HEK293 (cell line): ENCODE results near the gene SAFB.

Experiments used
- CTCF ChIA-PET: fragments of 350-600 bp; formaldehyde crosslinking; extraction: SDS; loops from one replicate; lab custom pipeline; 2021; ENCODE audit warnings: antibody characterized with exemption; lab: Yijun Ruan, JAX
- POLR2A ChIA-PET: fragments of 300-600 bp; formaldehyde crosslinking; extraction: SDS; loops from one replicate; lab custom pipeline; 2020; ENCODE audit warnings: antibody characterized with exemption, inconsistent platforms; lab: Yijun Ruan, JAX
- H3K27ac ChIP-seq: fragments of 200-500 bp; sonication (Bioruptor generic); 2 replicates; pipeline ENCODE4 v1.5.1; 2014; ENCODE audit warnings: low read depth, low read length, control low read depth, inconsistent platforms; ENCODE audit errors: extremely low read depth
- H3K36me3 ChIP-seq, 2 experiments: fragments of 200-500 bp in 1 of 2; sonication (Bioruptor generic) in 1 of 2; 1 replicate in 1 of 2; 2 replicates in 1 of 2; pipeline ENCODE4 v1.5.1; 2014 to 2017; ENCODE audit warnings: inconsistent platforms in 2 of 2, low read length in 2 of 2; ENCODE audit not compliant: control insufficient read depth in 2 of 2, insufficient read depth in 1 of 2
- H3K4me1 ChIP-seq: fragments of 200-500 bp; sonication (Bioruptor generic); 2 replicates; pipeline ENCODE4 v1.5.1; 2014; ENCODE audit warnings: mild to moderate bottlenecking, low read length, inconsistent platforms; ENCODE audit not compliant: control insufficient read depth, insufficient read depth
- H3K4me3 ChIP-seq: 2 replicates; pipeline ENCODE4 v1.5.1; 2011; ENCODE audit warnings: low read depth, mild to moderate bottlenecking, control low read depth, low read length, moderate library complexity
- H3K9me3 ChIP-seq: fragments of 200-500 bp; sonication (Bioruptor generic); 2 replicates; pipeline ENCODE4 v1.5.1; 2014; ENCODE audit warnings: low read depth, low read length, inconsistent platforms; ENCODE audit not compliant: control insufficient read depth, insufficient read depth
- EGR2 ChIP-seq: fragments of 450-650 bp; formaldehyde crosslinking; IDR thresholded peaks from 2 replicates; pipeline ENCODE4 v1.5.1; 2016; ENCODE audit warnings: low read depth, missing biosample characterization, missing genetic modification characterization
- FEZF1 ChIP-seq: fragments of 450-650 bp; formaldehyde crosslinking; IDR thresholded peaks from 2 replicates; pipeline ENCODE4 v1.5.1; 2016; ENCODE audit warnings: missing biosample characterization, missing genetic modification characterization
- GFI1B ChIP-seq: fragments of 450-650 bp; formaldehyde crosslinking; IDR thresholded peaks from 2 replicates; pipeline ENCODE4 v1.5.1; 2016; ENCODE audit warnings: missing biosample characterization, missing genetic modification characterization
- KLF16 ChIP-seq: fragments of 450-650 bp; formaldehyde crosslinking; IDR thresholded peaks from 2 replicates; pipeline ENCODE4 v1.5.1; 2017; ENCODE audit warnings: missing biosample characterization, missing genetic modification characterization
- KLF8 ChIP-seq: fragments of 450-650 bp; formaldehyde crosslinking; IDR thresholded peaks from 2 replicates; pipeline ENCODE4 v1.5.1; 2016; ENCODE audit warnings: missing biosample characterization, missing genetic modification characterization
- MZF1 ChIP-seq: fragments of 450-650 bp; formaldehyde crosslinking; IDR thresholded peaks from 2 replicates; pipeline ENCODE4 v1.5.1; 2017; ENCODE audit warnings: missing biosample characterization, missing genetic modification characterization, borderline replicate concordance
- YY1 ChIP-seq: fragments of 450-650 bp; formaldehyde crosslinking; IDR thresholded peaks from 2 replicates; pipeline ENCODE4 v1.5.1; 2018; ENCODE audit warnings: missing biosample characterization, missing genetic modification characterization
- ZFP69B ChIP-seq: fragments of 450-650 bp; formaldehyde crosslinking; IDR thresholded peaks from 2 replicates; pipeline ENCODE4 v1.5.1; 2016; ENCODE audit warnings: missing biosample characterization, missing genetic modification characterization
- ZNF140 ChIP-seq: fragments of 450-650 bp; formaldehyde crosslinking; IDR thresholded peaks from 2 replicates; pipeline ENCODE4 v1.5.1; 2016; ENCODE audit warnings: missing biosample characterization, missing genetic modification characterization
- ZNF184 ChIP-seq: fragments of 450-650 bp; IDR thresholded peaks from 2 replicates; pipeline ENCODE4 v1.5.1; 2018; ENCODE audit warnings: missing biosample characterization, mild to moderate bottlenecking, missing genetic modification characterization
- ZNF2 ChIP-seq: fragments of 450-650 bp; formaldehyde crosslinking; IDR thresholded peaks from 2 replicates; pipeline ENCODE4 v1.5.1; 2016; ENCODE audit warnings: missing biosample characterization, missing genetic modification characterization
- ZNF341 ChIP-seq: fragments of 450-650 bp; formaldehyde crosslinking; IDR thresholded peaks from 2 replicates; pipeline ENCODE4; 2016; ENCODE audit warnings: low read depth, missing biosample characterization, missing genetic modification characterization
- ZNF37A ChIP-seq: fragments of 450-650 bp; IDR thresholded peaks from 2 replicates; pipeline ENCODE4 v1.5.1; 2018; ENCODE audit warnings: missing biosample characterization, missing genetic modification characterization
- ZNF416 ChIP-seq: fragments of 450-650 bp; formaldehyde crosslinking; IDR thresholded peaks from 2 replicates; pipeline ENCODE4 v1.5.1; 2016; ENCODE audit warnings: missing biosample characterization, missing genetic modification characterization
- ZNF585B ChIP-seq: fragments of 450-650 bp; formaldehyde crosslinking; IDR thresholded peaks from 2 replicates; pipeline ENCODE4 v1.5.1; 2016; ENCODE audit warnings: missing biosample characterization, missing genetic modification characterization
- ZNF610 ChIP-seq: fragments of 450-650 bp; formaldehyde crosslinking; IDR thresholded peaks from 2 replicates; pipeline ENCODE4 v1.5.1; 2016; ENCODE audit warnings: missing biosample characterization, missing genetic modification characterization, borderline replicate concordance
- ZNF658 ChIP-seq: fragments of 450-650 bp; formaldehyde crosslinking; IDR thresholded peaks from 2 replicates; pipeline ENCODE4; 2016; ENCODE audit warnings: missing biosample characterization, missing genetic modification characterization
- ZNF660 ChIP-seq: fragments of 450-650 bp; IDR thresholded peaks from 2 replicates; pipeline ENCODE4 v1.5.1; 2018; ENCODE audit warnings: missing biosample characterization, mild to moderate bottlenecking, missing genetic modification characterization
- ZNF776 ChIP-seq: fragments of 450-650 bp; formaldehyde crosslinking; IDR thresholded peaks from 2 replicates; pipeline ENCODE4 v1.5.0; 2017; ENCODE audit warnings: missing biosample characterization, missing genetic modification characterization, borderline replicate concordance
- ZNF843 ChIP-seq: fragments of 450-650 bp; formaldehyde crosslinking; IDR thresholded peaks from 2 replicates; pipeline ENCODE4 v1.5.1; 2016; ENCODE audit warnings: missing biosample characterization, missing genetic modification characterization
- TF ChIP-seq, protein P1 (sequence below): fragments of 450-650 bp; formaldehyde crosslinking; IDR thresholded peaks from 2 replicates; pipeline ENCODE4 v1.5.0; 2017; ENCODE audit warnings: missing biosample characterization, missing genetic modification characterization, borderline replicate concordance
- TF ChIP-seq, protein P2 (sequence below): fragments of 450-650 bp; formaldehyde crosslinking; optimal IDR thresholded peaks from 2 replicates; pipeline ENCODE3; 2016; ENCODE audit warnings: missing biosample characterization, mild to moderate bottlenecking, missing genetic modification characterization
- TF ChIP-seq, protein P3 (sequence below): fragments of 450-650 bp; formaldehyde crosslinking; IDR thresholded peaks from 2 replicates; pipeline ENCODE4 v1.5.1; 2016; ENCODE audit warnings: missing biosample characterization, missing genetic modification characterization, borderline replicate concordance
- TF ChIP-seq, protein P4 (sequence below): fragments of 450-650 bp; formaldehyde crosslinking; IDR thresholded peaks from 2 replicates; pipeline ENCODE4 v1.5.1; 2016; ENCODE audit warnings: missing biosample characterization, missing genetic modification characterization

SAFB gene

DNA sequence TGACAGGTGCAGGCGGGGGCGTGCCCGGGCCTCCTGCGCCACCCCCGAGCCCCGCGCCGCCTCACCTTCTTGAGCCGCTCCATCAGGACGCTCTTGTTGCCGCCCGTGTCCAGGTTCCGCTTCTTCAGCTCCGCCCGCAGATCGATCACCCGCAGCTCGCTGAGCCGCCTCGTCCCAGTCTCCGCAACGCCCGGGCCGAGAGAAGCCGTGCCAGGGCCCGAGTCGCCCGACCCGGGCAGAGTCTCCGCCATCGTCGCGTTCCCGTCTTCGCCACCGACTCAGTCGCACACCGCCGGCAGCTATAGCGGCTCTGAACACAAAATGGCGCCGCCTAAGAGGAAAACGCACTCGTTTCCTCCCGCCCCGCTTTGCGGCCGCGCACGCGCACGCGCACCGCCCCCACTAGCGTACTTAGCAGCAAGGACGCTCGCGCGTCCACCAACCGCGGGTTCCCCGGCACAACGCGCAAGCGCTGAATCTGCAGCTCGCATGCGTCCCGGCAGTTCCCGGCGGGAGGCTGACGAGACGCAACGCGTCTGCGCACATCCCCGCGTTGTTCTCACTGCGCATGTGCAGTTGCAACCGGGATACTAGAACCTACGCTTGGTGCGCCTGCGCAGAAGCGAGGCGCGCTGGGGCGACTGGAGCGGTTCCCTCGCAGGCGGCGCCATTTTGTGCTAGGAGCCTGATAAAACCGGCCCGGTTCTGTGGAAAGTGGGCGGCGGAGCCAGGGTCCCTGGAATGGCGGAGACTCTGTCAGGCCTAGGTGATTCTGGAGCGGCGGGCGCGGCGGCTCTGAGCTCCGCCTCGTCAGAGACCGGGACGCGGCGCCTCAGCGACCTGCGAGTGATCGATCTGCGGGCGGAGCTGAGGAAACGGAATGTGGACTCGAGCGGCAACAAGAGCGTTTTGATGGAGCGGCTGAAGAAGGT, at the start of gene SAFB, which contains the start of gene SAFB2:
Gene SAFB, plus strand, starts transcription at position 619 of the 932 bp plus-strand sequence. Its CDS starts 123 bp downstream, at position 742.
Gene SAFB2, minus strand, starts transcription at position 312 of the 932 bp plus-strand sequence. Its CDS starts 61 bp downstream, at position 251.
- Histone ChIP-seq H3K9me3 (no peaks in the 10 kb centered on the region), H3K4me1 (peaks cover 18% of the 10 kb centered on the region), H3K36me3 (peaks cover 26 to 74% of the 10 kb centered on the region in 2 experiments), H3K27ac (peak within 1 kb of the TSS; percentile 89), H3K4me3 (peak within 1 kb of the TSS; percentile 93)
- ChIA-PET CTCF (interaction anchor here (0.6 to 1.0 kb wide), 4 partner anchors 10 to 209 kb away, joined by 3 to 6 read pairs (median 4); no protein-coding TSS in a partner anchor), POLR2A (interaction anchor here (0.5 to 5.5 kb wide), 30 partner anchors 8 to 796 kb away, joined by 3 to 49 read pairs (median 4); partner anchors contain the start of genes CATSPERD, LONP1, MICOS13 and RPL36)
- TF ChIP-seq ZFP69B (tag by site-specific recombination) (peak; percentile 45; the same call in 1 of the 2 replicates), ZNF658 (tag by site-specific recombination) (no peak), ZNF843 (tag by site-specific recombination) (peak; percentile 47), KLF16 (tag by site-specific recombination) (peak; percentile 33), ZNF610 (peak; percentile 78; the same call in 1 of the 2 replicates), EGR2 (peak; percentile 26; the same call in 1 of the 2 replicates), YY1 (peak; percentile 76), ZNF140 (tag by site-specific recombination) (no peak), ZNF2 (tag by site-specific recombination) (peak; percentile 67; the same call in 1 of the 2 replicates), KLF8 (tag by site-specific recombination) (peak; percentile 60; the same call in 1 of the 2 replicates), ZNF776 (tag by site-specific recombination) (no peak), ZNF37A (tag by site-specific recombination) (no peak), FEZF1 (tag by site-specific recombination) (no peak), GFI1B (tag by site-specific recombination) (no peak), ZNF184 (tag by site-specific recombination) (no peak), ZNF660 (tag by site-specific recombination) (peak; percentile 80), ZNF341 (peak; percentile 93), MZF1 (tag by site-specific recombination) (no peak), ZNF585B (tag by site-specific recombination) (no peak), ZNF416 (tag by site-specific recombination) (no peak)
- TF ChIP-seq, protein P1, sequence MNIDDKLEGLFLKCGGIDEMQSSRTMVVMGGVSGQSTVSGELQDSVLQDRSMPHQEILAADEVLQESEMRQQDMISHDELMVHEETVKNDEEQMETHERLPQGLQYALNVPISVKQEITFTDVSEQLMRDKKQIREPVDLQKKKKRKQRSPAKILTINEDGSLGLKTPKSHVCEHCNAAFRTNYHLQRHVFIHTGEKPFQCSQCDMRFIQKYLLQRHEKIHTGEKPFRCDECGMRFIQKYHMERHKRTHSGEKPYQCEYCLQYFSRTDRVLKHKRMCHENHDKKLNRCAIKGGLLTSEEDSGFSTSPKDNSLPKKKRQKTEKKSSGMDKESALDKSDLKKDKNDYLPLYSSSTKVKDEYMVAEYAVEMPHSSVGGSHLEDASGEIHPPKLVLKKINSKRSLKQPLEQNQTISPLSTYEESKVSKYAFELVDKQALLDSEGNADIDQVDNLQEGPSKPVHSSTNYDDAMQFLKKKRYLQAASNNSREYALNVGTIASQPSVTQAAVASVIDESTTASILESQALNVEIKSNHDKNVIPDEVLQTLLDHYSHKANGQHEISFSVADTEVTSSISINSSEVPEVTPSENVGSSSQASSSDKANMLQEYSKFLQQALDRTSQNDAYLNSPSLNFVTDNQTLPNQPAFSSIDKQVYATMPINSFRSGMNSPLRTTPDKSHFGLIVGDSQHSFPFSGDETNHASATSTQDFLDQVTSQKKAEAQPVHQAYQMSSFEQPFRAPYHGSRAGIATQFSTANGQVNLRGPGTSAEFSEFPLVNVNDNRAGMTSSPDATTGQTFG: no peak
- TF ChIP-seq, protein P2, sequence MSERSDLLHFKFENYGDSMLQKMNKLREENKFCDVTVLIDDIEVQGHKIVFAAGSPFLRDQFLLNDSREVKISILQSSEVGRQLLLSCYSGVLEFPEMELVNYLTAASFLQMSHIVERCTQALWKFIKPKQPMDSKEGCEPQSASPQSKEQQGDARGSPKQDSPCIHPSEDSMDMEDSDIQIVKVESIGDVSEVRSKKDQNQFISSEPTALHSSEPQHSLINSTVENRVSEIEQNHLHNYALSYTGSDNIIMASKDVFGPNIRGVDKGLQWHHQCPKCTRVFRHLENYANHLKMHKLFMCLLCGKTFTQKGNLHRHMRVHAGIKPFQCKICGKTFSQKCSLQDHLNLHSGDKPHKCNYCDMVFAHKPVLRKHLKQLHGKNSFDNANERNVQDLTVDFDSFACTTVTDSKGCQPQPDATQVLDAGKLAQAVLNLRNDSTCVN: peak; percentile 100
- TF ChIP-seq, protein P3, sequence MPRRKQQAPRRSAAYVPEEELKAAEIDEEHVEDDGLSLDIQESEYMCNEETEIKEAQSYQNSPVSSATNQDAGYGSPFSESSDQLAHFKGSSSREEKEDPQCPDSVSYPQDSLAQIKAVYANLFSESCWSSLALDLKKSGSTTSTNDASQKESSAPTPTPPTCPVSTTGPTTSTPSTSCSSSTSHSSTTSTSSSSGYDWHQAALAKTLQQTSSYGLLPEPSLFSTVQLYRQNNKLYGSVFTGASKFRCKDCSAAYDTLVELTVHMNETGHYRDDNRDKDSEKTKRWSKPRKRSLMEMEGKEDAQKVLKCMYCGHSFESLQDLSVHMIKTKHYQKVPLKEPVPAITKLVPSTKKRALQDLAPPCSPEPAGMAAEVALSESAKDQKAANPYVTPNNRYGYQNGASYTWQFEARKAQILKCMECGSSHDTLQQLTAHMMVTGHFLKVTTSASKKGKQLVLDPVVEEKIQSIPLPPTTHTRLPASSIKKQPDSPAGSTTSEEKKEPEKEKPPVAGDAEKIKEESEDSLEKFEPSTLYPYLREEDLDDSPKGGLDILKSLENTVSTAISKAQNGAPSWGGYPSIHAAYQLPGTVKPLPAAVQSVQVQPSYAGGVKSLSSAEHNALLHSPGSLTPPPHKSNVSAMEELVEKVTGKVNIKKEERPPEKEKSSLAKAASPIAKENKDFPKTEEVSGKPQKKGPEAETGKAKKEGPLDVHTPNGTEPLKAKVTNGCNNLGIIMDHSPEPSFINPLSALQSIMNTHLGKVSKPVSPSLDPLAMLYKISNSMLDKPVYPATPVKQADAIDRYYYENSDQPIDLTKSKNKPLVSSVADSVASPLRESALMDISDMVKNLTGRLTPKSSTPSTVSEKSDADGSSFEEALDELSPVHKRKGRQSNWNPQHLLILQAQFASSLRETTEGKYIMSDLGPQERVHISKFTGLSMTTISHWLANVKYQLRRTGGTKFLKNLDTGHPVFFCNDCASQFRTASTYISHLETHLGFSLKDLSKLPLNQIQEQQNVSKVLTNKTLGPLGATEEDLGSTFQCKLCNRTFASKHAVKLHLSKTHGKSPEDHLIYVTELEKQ (tag by site-specific recombination): no peak
- TF ChIP-seq, protein P4, sequence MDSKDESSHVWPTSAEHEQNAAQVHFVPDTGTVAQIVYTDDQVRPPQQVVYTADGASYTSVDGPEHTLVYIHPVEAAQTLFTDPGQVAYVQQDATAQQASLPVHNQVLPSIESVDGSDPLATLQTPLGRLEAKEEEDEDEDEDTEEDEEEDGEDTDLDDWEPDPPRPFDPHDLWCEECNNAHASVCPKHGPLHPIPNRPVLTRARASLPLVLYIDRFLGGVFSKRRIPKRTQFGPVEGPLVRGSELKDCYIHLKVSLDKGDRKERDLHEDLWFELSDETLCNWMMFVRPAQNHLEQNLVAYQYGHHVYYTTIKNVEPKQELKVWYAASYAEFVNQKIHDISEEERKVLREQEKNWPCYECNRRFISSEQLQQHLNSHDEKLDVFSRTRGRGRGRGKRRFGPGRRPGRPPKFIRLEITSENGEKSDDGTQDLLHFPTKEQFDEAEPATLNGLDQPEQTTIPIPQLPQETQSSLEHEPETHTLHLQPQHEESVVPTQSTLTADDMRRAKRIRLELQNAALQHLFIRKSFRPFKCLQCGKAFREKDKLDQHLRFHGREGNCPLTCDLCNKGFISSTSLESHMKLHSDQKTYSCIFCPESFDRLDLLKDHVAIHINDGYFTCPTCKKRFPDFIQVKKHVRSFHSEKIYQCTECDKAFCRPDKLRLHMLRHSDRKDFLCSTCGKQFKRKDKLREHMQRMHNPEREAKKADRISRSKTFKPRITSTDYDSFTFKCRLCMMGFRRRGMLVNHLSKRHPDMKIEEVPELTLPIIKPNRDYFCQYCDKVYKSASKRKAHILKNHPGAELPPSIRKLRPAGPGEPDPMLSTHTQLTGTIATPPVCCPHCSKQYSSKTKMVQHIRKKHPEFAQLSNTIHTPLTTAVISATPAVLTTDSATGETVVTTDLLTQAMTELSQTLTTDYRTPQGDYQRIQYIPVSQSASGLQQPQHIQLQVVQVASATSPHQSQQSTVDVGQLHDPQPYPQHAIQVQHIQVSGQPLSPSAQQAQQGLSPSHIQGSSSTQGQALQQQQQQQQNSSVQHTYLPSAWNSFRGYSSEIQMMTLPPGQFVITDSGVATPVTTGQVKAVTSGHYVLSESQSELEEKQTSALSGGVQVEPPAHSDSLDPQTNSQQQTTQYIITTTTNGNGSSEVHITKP (tag by site-specific recombination): peak; percentile 31; the same call in 1 of the 2 replicates
